ENCODE data around the gene ZNF516.

Gene ZNF516

GRCh38 chr18:76468345-76469304 is 26.4 kb downstream of the ZNF516 start:
- no peak for DNase-seq

- no peak for DNase-seq
These were observed 27.5 kb downstream of the ZNF516 start for GRCh38 chr18:76467371-76468190.

GRCh38 chr18:76466410-76466991 is 28.5 kb downstream of the ZNF516 start:
- DNase-seq: no peak

- no peak for DNase-seq
These were observed 29.2 kb downstream of the ZNF516 start for GRCh38 chr18:76465630-76466409.

GRCh38 chr18:76464281-76465259 is 30.5 kb downstream of the ZNF516 start:
- DNase-seq: no peak

- no peak for DNase-seq
These were observed 31.2 kb downstream of the ZNF516 start for GRCh38 chr18:76463872-76464271.

- no peak for DNase-seq
These were observed 31.7 kb downstream of the ZNF516 start for GRCh38 chr18:76463358-76463757.

GRCh38 chr18:76462326-76462694 is 32.7 kb downstream of the ZNF516 start:
- DNase-seq: no peak

- DNase-seq: no peak
These were observed 33.2 kb downstream of the ZNF516 start for GRCh38 chr18:76461692-76462325.

- DNase-seq: no peak
These were observed 33.9 kb downstream of the ZNF516 start for GRCh38 chr18:76461148-76461547.

GRCh38 chr18:76460482-76460881 is 34.6 kb downstream of the ZNF516 start:
- no peak for DNase-seq

- DNase-seq: no peak
These were observed 35.2 kb downstream of the ZNF516 start for GRCh38 chr18:76459687-76460350.

- DNase-seq: no peak
These were observed 35.7 kb downstream of the ZNF516 start for GRCh38 chr18:76459312-76459686.

GRCh38 chr18:76458522-76459311 is 36.3 kb downstream of the ZNF516 start:
- DNase-seq: no peak

GRCh38 chr18:76457957-76458356 is 37.1 kb downstream of the ZNF516 start:
- DNase-seq: no peak

GRCh38 chr18:76457475-76457874 is 37.6 kb downstream of the ZNF516 start:
- DNase-seq: no peak

- no peak for DNase-seq
These were observed 38.2 kb downstream of the ZNF516 start for GRCh38 chr18:76456823-76457222.

GRCh38 chr18:76456018-76456750 is 38.9 kb downstream of the ZNF516 start:
- no peak for DNase-seq

Data from activated CD8-positive, alpha-beta memory T cell treated with anti-CD3 and anti-CD28 coated beads, Interleukin-2, amount 50 U/mL, for 4 hours (primary cell).